ENCODE data around the gene SAA4. TPM values are rescaled to one million over a fixed set of nuclear protein-coding genes. Genes with fewer than 3 reads are reported as not detected.
"Not testable (repeated sequence)": the region's sequence is repeated elsewhere in the genome, so short reads cannot be mapped to it uniquely, and the experiment has no call there.

Gene SAA4
- not detected for total RNA-seq

GRCh38 chr11:18236664-18237356, at the start of gene SAA4:
Gene SAA4 (minus strand): TSS chr11:18236802. CDS start chr11:18235926, 876 bp downstream.
- DNase-seq (ENCODE audit: low spot score), result no peak

GRCh38 chr11:18285841-18286240, 49.2 kb upstream of the SAA4 start:
- DNase-seq (ENCODE audit: low spot score), result no peak

- DNase-seq (ENCODE audit: low spot score), result no peak
These were observed 46.0 kb upstream of the SAA4 start for GRCh38 chr11:18282626-18283025.

GRCh38 chr11:18280438-18281045, 43.9 kb upstream of the SAA4 start:
- DNase-seq (ENCODE audit: low spot score), result no peak

GRCh38 chr11:18277565-18278271, 41.1 kb upstream of the SAA4 start:
- DNase-seq (ENCODE audit: low spot score), result no peak

GRCh38 chr11:18271206-18271605, 34.6 kb upstream of the SAA4 start:
- DNase-seq (ENCODE audit: low spot score), result no peak

- DNase-seq (ENCODE audit: low spot score), result no peak
These were observed 33.5 kb upstream of the SAA4 start for GRCh38 chr11:18270102-18270501.

- not testable (repeated sequence) for DNase-seq (ENCODE audit: low spot score)
These were observed 32.6 kb upstream of the SAA4 start for GRCh38 chr11:18269252-18269651.

- not testable (repeated sequence) for DNase-seq (ENCODE audit: low spot score)
These were observed 30.9 kb upstream of the SAA4 start for GRCh38 chr11:18267335-18268133.

GRCh38 chr11:18265949-18266348, 29.3 kb upstream of the SAA4 start, which contains the start of gene SAA1:
Gene SAA1 (plus strand): TSS chr11:18266264. CDS start chr11:18266888, 624 bp downstream.
- DNase-seq (ENCODE audit: low spot score), result no peak

GRCh38 chr11:18264677-18265555, 28.3 kb upstream of the SAA4 start:
- DNase-seq (ENCODE audit: low spot score), result no peak

GRCh38 chr11:18264035-18264434, 27.4 kb upstream of the SAA4 start:
- no peak for DNase-seq (ENCODE audit: low spot score)

GRCh38 chr11:18262681-18263350, 26.2 kb upstream of the SAA4 start:
- DNase-seq (ENCODE audit: low spot score), result not testable (repeated sequence)

GRCh38 chr11:18261721-18262120, 25.1 kb upstream of the SAA4 start:
- no peak for DNase-seq (ENCODE audit: low spot score)

- no peak for DNase-seq (ENCODE audit: low spot score)
These were observed 22.7 kb upstream of the SAA4 start for GRCh38 chr11:18259259-18259658.

- DNase-seq (ENCODE audit: low spot score), result no peak
These were observed 18.3 kb upstream of the SAA4 start for GRCh38 chr11:18254781-18255361.

- DNase-seq (ENCODE audit: low spot score), result no peak
These were observed 17.3 kb upstream of the SAA4 start for GRCh38 chr11:18253778-18254338.

GRCh38 chr11:18253233-18253632, 16.6 kb upstream of the SAA4 start:
- no peak for DNase-seq (ENCODE audit: low spot score)

- DNase-seq (ENCODE audit: low spot score), result no peak
These were observed 12.0 kb upstream of the SAA4 start, which contains the start of gene SAA2 for GRCh38 chr11:18248561-18248960. Gene SAA2 (minus strand): TSS chr11:18248668. CDS start chr11:18248011, 657 bp downstream.

GRCh38 chr11:18247191-18247581, 10.6 kb upstream of the SAA4 start:
- not testable (repeated sequence) for DNase-seq (ENCODE audit: low spot score)
